GM19025 (cell line): ENCODE data around the gene MBP.

Experiments used
- ATAC-seq: cut with Tn5 transposase; IDR thresholded peaks from one replicate; pipeline ENCODE4 v1.9.1; 2021; ENCODE audit warnings: mild to moderate bottlenecking, low read depth, moderate library complexity; ENCODE audit not compliant: unreplicated experiment

Gene MBP

DNA sequence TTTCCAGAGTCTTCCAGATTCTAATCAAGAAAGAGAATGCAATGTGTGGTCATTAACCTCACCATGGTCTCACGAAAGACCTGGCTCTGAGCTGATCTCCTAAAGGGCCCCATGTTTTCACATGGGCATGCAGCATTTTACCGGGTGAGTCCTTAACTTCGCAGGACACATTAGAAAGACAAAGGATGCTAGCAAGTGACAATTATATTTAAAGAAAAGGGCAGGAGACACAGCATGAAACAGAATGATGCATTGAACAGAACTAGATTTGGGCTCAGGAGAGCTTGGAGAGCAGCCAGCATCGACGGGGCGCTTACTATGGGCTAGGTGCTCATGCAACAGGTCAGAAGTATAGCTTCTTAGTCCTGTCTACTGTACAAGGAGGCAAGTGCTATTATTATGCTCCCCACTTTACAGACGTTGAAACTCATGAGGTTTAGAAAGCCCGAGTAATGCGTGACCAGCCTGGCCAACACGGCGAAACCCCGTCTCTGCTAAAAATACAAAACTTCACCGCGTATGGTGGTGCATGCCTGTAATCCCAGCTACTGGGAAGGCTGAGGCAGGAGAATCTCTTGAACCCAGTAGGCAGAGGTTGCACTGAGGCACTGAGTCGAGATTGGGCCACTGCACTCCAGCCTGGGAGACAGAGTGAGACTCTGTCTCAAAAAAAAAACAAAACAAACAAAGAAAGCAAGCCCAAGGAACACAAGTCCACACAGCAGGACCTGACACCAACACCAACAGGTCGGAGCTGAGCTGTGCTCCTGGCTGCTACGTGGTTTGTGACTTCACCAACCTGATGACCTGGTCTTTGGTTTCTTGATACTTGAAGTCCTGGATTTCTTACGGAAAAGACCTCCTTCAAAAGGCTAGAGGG is 16.1 kb downstream of the MBP start:
- ATAC-seq, result no peak

- ATAC-seq, result no peak
Measured at GRCh38 chr18:77115192-77115953, 17.2 kb downstream of the MBP start.

- peak; percentile 95 for ATAC-seq
Measured at GRCh38 chr18:77114415-77115191, 18.0 kb downstream of the MBP start.

DNA sequence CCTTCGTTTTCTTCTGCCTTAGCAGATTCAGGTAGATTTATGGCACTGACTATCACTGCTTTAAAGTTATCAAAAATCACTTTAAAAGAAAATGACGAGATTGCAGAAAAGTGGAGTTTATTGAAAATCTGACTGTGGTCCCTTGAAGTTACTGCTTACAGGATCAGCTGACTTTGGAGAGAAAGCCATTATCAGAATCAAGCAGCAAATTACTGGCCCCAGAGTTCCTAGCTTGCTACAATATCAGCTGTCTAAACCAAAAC is 18.5 kb downstream of the MBP start:
- no peak for ATAC-seq

- no peak for ATAC-seq
Measured at GRCh38 chr18:77113361-77114151, 19.0 kb downstream of the MBP start.

- ATAC-seq, result no peak
Measured at GRCh38 chr18:77112747-77113092, 19.9 kb downstream of the MBP start.

- no peak for ATAC-seq
Measured at GRCh38 chr18:77111951-77112746, 20.4 kb downstream of the MBP start.

DNA sequence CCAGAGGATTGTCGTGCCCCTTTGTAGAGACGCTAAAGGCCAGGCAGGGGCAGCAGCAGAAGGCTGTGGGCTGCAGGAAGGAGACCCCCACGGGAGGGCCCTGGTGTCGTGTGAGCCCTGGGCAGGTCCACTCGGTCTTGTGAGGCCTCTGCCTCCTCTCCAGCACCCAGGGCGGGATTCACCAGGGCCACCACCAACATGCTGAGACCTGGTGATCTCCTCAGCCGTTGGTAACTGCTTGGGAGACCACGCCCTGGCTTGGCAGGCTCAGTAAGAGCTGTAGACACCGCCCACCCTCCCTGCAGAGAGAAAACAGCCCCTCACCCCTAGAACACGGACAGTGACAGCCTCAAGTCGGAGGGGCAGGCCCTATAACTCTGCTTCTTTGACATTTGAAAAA is 21.1 kb downstream of the MBP start:
- no peak for ATAC-seq

DNA sequence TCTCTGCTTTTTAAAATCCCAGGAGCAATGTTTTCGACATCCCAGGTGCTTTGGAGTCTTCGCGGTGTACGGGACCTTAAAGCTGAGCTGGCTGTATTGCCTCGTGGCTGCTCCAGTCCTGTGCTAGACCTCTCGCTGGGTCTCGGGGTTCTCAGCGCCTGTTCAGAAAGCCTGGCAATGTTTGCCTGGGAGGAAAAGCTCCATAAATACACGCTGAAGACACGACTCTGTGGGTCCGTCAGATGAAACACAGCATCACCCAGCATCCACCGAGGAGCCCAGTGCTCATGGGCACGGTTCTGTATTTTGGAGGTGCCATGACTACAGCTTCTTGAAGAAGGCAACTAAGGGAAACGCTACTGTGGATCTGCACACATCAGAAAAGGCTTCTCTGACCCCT is 21.6 kb downstream of the MBP start:
- ATAC-seq, result no peak

DNA sequence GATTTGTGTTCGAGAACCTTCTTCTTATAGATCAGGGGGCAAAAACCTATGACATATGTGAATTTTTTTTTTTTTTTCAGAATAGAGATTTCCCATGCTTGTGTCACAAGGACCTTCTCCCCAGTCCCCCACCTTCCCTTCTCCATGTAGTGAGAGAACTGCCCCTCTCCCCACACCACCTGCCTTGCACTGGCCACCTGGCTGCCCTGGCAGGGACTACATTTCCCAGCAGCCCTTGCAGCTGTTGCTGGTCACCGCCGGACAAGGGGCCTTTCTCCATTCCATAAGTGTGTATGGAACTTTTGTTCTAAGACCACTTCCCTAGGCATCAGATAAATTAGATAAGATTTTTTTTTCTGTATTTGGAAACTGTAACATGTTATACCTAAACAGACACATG is 22.2 kb downstream of the MBP start:
- ATAC-seq, result no peak

DNA sequence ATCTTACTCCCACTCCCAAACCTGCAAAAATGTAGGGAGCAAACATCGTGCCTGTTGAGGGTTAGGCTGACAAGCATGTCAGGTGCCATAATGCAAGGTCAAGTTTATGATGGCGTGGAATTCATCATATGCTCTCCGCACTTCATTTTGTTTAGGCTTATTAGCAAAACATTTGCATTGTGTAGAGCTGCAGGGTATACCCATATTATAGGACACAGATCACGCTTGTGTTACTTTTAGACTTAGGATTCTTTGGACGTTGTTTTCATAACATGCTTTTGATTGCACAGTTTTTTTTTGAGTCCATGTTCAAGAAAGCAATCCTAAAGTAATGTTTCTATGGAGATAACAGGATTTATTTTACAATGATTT is 22.9 kb downstream of the MBP start:
- ATAC-seq, result no peak

- ATAC-seq, result no peak
Measured at GRCh38 chr18:77108821-77109647, 23.5 kb downstream of the MBP start.

GRCh38 chr18:77108001-77108692 is 24.4 kb downstream of the MBP start:
- peak; percentile 54 for ATAC-seq

DNA sequence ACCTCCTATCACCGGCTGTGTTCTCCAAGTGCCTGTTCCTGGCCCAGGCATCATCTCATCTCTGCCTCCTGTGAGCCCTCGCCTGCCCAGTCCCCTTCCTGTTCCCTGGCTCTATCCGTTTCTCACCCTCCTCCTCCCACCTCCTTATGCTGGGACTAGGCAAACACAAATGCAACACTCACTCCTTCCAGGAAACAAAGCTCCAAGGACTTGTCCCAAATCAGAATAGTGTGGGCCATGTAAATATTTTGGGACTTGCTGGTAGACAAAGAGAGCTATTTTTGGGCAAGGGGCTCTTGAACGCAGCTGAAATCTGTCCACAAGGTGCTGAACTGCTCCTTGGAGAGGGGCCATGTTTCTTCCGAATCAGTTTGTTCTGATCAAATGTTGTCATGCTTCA is 25.3 kb downstream of the MBP start:
- ATAC-seq, result no peak

- ATAC-seq, result no peak
Measured at GRCh38 chr18:77106331-77106730, 26.3 kb downstream of the MBP start.

- ATAC-seq, result no peak
Measured at GRCh38 chr18:77105680-77106079, 26.9 kb downstream of the MBP start.

- no peak for ATAC-seq
Measured at GRCh38 chr18:77105028-77105427, 27.6 kb downstream of the MBP start.

GRCh38 chr18:77103991-77104531 is 28.5 kb downstream of the MBP start:
- no peak for ATAC-seq
